Activated gamma-delta T cell (primary cell): ENCODE results near the gene GOLGB1.
"Not testable (repeated sequence)": the region's sequence is repeated elsewhere in the genome, so short reads cannot be mapped to it uniquely, and the experiment has no call there.

Source experiments
- DNase-seq: peaks from one replicate; lab custom pipeline; 2025; lab: John Stamatoyannopoulos, UW
- total RNA-seq, 2 donors: gene quantifications; one replicate each; lab custom pipeline; 2026; lab: John Stamatoyannopoulos, UW

The GOLGB1 gene
- total RNA-seq: 307 to 317 reads per million in 2 donors

DNA sequence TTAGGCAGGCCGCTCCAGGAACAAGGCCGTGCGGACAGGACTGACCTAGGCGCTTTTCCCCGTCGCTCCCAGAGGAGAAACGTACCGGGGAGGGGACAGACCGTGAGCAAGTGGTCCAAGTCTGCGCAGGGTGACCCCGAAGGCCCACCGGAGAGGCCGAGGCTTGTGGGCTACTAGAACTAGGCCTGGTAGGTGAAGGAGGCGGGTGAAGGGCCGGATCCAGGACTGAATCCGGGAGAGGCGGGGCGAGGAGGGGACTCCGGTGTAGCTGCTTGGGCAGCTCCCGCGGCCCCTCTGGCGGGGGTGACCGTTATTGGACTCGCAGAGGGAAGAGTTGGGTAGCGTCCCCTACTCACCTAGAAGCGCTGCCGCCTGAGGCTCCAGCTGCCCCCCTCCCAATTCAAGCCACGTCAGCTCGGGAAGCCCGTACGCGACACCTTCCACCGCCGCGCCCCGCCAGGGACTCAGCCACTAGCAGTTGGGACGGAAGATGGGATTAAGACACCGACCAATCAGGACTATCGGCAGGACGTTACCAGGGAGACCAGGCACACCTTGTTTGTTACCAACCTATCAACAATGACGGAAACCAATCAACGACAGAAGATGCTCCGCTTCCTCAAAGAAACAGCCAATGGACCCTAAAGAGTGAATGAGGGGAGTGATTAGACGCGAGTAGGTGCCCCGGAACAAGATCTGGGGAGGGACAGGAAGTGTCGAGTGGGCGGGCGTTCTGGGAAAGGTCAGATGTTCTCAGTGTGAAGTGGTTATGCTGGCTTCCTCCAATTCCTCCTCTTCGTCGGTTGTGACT, at the start of gene GOLGB1:
Gene GOLGB1 (minus strand): TSS at position 466 of the 811 bp plus-strand sequence. CDS start 18,770 bp downstream, outside the sequence.
- peak; percentile 80 for DNase-seq

- DNase-seq: no peak
Measured at GRCh38 chr3:121796970-121797369, 47.4 kb upstream of the GOLGB1 start.

- no peak for DNase-seq
Measured at GRCh38 chr3:121794264-121794983, 44.9 kb upstream of the GOLGB1 start.

DNA sequence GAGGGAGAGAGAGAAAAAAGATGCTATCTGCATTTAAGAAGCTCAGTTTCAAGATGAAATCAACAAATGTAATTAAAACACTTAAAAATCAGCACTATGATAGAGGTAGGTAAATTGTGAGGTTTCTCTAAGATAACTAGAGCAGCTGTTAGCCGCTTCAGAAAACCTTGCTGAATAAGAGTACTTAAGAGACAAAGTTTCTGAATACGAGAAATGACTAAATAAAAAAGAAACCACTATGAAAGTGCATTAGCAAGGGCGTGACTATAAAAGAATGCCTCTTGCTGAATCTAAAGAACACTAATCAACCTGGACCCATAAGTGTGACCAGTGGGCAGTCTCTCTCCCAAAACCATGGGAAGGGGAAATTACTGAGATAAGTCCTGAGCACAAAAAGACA, 43.5 kb upstream of the GOLGB1 start:
- no peak for DNase-seq

DNA sequence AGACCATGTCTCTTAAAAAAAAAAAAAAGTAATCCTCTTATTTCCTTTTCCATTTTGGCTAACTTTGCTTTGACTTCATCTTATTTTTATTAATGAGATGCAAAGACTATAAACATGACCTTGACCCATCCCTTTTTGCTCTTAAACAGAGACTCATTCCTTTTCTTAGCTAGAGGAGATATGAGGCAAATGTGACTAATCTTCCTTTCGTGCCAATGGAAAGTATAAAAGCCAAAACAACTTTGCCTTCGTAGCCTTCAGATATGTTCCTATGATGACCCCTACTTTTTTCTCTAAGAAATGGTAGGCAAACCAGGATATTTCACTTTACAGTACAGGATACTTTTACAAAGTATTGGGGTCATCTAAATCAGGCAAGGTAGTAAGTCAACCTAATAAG, 36.9 kb upstream of the GOLGB1 start:
- DNase-seq: no peak

- DNase-seq: not testable (repeated sequence)
Measured at GRCh38 chr3:121782784-121783183, 33.2 kb upstream of the GOLGB1 start.

GRCh38 chr3:121781611-121782010, 32.1 kb upstream of the GOLGB1 start:
- no peak for DNase-seq

DNA sequence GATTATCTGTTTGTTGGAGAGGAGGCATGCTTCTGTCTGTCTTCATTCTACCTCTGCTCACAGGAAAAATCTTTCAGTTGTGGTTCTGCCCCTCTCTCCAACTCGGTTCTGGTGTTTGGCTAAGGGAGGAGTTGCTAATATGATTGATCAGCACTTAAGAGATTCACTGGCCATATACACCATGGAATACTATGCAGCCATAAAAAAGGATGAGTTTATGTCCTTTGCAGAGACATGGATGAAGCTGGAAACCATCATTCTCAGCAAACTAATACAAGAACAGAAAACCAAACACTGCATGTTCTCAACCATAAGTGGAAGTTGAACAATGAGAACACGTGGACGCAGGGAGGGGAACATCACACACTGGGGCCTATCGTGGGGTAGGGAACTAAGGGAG, 25.6 kb upstream of the GOLGB1 start:
- not testable (repeated sequence) for DNase-seq

DNA sequence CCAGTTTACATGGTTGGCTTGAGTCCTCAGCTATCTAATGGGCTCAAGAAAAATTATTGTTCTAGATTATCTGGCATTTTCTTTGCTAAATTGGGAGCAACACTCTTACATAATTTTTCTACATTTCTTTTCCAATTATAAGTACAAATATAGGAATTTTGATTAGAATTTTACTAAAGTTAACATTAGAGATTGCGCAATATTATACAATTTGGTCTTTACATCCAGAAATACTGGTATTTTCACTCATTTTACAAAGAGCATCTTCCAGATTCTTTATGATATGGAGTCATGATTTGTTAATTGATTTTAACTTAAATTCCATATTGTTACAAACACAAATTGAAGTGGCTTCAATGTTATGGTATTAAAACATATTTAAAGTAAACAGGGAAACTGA, 19.7 kb upstream of the GOLGB1 start:
- DNase-seq: no peak

- DNase-seq: no peak
Measured at GRCh38 chr3:121768452-121768851, 18.9 kb upstream of the GOLGB1 start.

GRCh38 chr3:121759541-121760202, 10.1 kb upstream of the GOLGB1 start:
- no peak for DNase-seq

- no peak for DNase-seq
Measured at GRCh38 chr3:121758727-121759450, 9.3 kb upstream of the GOLGB1 start.

- DNase-seq: no peak
Measured at GRCh38 chr3:121757812-121758545, 8.4 kb upstream of the GOLGB1 start.

DNA sequence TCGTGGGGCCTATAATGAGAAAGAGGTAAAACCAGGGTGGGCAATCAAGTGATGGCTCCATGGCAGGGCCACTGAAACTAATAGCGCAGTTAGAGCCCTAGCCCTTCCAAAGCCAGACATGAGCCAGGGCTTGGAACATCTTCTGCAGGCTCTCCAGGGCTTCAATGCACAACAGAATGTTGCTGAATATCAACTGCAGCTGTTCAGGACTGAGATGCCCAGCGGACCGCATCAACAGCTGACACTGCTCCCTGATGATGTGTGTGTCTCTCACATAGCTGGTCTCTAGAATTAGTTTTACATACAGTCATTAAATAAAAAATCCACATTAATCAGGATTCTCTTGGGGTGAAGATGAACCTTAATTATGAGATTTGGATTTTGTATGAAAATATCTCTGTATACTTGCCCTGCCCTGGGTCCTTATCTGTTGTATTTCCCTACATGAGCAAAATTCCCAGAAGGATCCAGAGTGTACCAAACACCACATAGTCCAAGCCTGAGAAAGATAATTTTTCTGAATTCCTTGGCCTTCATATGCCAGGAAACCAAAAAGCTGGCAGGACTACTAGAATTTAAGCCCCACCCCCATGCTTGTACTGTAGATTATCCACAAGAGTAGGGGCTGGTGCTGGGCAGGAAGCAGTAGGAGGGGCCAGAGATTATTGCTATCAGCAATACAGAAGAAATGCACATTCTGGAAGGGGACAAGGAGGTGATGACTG, 7.7 kb upstream of the GOLGB1 start:
- DNase-seq: no peak

- DNase-seq: no peak
Measured at GRCh38 chr3:121752772-121753171, 3.2 kb upstream of the GOLGB1 start.

- no peak for DNase-seq
Measured at GRCh38 chr3:121752261-121752660, 2.7 kb upstream of the GOLGB1 start.

DNA sequence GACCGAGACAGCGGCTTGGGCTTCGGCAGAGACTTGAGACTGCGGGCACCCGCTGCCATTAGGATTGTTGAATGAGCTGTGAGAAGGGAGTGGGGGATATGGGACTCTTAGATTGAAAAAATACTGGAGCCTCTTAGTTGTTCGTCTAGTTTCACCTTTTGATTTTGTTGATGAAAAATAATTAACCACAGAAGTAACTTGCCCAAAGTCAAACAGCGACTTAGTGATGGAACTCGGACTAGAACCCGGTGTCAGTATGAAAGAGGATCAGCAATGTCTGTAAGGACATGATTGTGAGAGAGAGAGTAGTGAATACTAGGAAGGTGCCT, 510 bp upstream of the GOLGB1 start:
- no peak for DNase-seq

DNA sequence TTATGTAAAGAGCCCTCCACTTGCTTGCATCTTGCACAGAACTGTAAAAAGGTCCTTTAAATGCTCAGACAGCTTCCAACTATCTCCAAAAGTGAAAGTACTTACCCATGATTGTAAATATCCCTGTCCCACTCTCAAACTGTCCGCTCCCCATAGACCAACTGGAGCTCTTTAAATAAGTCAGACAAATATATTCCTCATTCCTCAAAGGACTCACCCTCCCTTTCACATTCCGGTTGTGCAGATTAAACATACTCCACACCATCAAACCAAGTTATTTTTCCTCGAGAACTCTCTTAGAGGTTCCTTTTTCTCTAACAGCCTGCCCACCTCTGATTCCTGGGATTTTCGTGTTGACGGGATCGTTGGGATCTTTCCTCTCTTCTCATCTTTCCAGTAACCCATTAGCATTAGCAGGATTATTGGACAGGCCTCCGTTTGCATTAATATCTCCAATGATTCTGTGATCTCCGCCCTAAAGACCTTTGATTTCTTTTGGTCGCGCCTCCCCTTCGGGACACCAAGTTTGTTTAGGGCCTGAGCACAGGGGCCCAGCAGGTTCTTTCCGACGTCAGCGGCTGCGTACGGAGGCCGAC, 763 bp downstream of the GOLGB1 start:
- no peak for DNase-seq

DNA sequence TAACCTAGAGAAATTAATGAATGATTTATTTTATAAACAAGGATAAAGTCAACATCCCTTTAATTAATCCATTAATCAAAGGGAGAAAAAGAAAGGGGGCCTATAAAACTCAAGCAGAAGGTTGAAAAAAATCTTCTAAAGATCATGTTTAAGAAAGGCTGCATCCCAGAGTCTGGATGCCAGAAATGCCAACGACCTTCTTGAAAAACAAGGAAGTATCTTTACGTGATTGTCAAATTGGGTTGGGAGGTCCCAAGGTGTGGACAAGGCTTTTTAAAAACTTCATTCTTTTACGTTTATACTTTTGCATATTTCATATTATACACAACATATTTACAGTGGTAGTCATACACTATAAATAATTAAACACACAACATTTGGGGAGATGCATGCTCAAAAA, 1.6 kb downstream of the GOLGB1 start:
- DNase-seq: no peak

GRCh38 chr3:121743106-121743505, 6.4 kb downstream of the GOLGB1 start:
- DNase-seq: not testable (repeated sequence)
